AG09309 (cell line): Measurements from ENCODE around the gene MYOZ2.

Experiments used
- DNase-seq: peaks from one replicate; pipeline ENCODE4 v3.0.0-alpha.2; 2010; ENCODE audit warnings: low read depth
- H3K4me3 ChIP-seq: 2 replicates; pipeline ENCODE4 v1.5.1; 2011; ENCODE audit warnings: mild to moderate bottlenecking, low read depth, low read length, moderate library complexity; ENCODE audit not compliant: control insufficient read depth
- TF ChIP-seq, protein P1 (sequence below): IDR thresholded peaks from 2 replicates; pipeline ENCODE4 v1.5.1; 2011; ENCODE audit warnings: mild to moderate bottlenecking, low read depth, low read length, inconsistent platforms; ENCODE audit not compliant: insufficient read depth, control insufficient read depth; ENCODE audit errors: missing control alignments

Gene MYOZ2

DNA sequence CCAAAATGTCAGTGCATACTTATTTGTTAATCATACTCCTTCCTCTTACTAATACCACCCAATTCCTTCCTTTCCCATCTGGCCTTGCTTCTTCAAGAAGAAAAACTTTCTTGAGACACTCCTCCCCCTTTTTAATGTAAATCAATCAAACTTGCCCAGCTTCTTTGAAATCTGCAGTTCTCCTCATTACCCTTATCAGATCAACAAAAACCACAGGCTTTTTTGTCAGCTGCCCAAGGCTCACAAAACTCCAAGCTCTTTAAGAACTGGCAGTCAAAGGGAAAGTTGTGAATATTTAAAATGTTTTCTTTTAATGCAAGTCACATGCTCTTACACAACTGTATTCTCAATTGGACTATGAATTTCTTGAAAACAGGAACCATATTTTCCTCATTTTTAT is 11.3 kb upstream of the MYOZ2 start:
- H3K4me3 ChIP-seq: no peak overlapping the region
- TF ChIP-seq, protein P1, sequence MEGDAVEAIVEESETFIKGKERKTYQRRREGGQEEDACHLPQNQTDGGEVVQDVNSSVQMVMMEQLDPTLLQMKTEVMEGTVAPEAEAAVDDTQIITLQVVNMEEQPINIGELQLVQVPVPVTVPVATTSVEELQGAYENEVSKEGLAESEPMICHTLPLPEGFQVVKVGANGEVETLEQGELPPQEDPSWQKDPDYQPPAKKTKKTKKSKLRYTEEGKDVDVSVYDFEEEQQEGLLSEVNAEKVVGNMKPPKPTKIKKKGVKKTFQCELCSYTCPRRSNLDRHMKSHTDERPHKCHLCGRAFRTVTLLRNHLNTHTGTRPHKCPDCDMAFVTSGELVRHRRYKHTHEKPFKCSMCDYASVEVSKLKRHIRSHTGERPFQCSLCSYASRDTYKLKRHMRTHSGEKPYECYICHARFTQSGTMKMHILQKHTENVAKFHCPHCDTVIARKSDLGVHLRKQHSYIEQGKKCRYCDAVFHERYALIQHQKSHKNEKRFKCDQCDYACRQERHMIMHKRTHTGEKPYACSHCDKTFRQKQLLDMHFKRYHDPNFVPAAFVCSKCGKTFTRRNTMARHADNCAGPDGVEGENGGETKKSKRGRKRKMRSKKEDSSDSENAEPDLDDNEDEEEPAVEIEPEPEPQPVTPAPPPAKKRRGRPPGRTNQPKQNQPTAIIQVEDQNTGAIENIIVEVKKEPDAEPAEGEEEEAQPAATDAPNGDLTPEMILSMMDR: no peak
- peak; percentile 67 for DNase-seq

DNA sequence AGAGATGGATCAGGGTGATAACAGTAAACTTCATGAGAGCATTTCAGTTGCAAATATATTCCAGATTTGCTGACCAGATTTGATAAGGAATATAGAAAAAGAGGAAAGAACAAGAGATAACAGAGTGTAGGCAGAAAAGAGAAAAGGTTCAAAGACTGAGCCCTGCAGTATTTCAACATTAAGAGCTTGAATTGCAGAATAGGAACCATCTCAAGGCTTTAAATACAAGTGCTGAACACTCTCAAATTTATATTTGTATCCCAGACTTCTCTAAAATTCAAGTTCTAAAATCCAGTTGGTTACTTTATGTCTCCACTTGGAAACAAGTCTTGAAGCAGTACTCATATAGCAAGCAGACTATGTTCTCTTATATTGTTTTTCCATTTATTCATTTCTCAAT is 9.7 kb upstream of the MYOZ2 start:
- TF ChIP-seq, protein P1: no peak
- no peak for DNase-seq
- H3K4me3 ChIP-seq: no peak overlapping the region

DNA sequence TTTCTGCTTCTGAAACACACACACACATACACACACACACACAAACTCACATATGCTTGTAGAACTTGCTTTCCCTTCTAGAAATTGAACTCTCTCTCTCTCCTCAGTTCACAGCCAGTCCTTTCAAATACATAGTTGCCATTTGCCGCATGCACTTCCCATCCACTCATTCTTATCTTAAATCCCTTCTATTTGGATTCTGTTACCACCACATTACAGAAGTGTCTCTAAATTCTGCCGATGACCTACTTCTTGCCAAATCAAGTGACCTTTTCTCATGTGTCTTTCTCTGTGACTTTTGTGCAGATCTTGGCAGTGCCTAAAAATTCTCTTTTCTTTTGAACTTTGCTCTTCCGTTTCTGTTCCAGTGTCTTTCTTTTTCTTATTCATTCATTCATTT is 7.5 kb upstream of the MYOZ2 start:
- TF ChIP-seq, protein P1: no peak
- no peak overlapping the region for H3K4me3 ChIP-seq
- DNase-seq: no peak

DNA sequence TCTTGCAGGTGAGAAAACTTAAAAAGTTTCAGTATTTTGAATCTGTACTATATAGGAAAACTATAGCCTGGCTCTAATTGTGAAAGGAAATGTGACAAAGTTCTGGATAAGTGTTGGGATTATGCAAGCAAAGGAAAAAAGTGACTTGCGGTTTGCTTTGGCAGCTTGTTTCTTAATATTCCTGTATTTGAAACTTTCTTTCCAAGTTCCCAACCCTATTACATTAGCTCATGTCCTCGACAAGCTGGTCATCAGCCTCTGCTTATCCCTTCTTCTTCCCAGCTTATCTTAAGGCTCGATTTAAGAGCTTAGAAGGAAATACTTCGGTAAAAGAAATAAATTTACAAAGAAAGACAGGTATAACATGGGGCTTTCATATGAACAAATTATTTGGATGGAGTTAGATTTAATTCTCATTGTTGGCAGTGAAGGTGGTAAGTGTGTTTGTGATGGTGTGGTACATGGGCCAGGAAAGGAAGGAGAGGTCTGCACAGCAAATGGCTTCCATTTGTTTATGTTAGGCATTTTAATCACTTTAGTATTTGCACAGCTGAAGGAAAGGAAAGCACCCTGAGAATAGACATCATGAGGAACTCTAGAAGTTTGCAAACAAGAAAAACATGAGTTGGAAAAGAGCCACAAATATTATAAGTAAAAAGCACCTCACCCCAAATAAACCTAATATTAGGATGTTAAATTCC is 5.1 kb upstream of the MYOZ2 start:
- TF ChIP-seq, protein P1: no peak
- DNase-seq: peak; percentile 57
- no peak overlapping the region for H3K4me3 ChIP-seq

DNA sequence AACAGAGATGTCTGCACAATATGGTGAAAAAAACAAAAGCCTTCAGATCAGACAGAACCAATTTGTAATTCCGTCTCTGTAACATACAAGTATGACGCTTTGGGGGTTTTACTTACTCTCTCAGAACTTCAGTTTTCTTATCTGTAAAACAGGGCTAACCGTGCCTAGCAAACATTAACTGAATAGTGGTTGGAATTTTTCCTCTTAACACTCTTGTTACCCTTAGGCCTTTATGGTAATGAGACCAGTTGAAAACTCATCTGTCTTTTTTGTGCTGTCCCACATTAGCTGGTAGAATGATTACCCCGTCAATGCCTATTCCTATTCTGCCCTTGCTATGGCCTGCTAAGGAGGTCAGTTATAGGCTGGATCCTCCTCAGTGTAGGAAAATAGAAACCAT is 4.5 kb upstream of the MYOZ2 start:
- TF ChIP-seq, protein P1: no peak
- DNase-seq: no peak
- H3K4me3 ChIP-seq: no peak overlapping the region

DNA sequence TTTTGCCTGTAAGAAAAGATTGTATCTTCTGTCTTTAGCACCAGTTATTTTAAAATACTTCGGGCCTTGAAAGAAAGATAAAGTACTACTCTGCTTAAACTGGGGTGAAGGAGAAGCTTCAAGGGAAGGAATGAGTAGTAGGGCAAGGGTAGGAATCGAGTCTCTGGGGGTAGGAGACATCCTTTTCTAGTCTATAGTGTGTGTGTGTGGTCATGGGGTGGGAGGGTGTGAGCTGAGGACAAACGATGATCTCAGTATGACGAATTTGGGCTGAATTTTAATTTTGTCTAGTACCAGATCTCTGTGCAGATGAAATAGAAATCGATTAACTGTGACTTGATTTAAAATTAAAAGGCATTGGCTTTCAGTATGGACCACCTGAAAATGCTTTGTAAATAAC is 3.3 kb upstream of the MYOZ2 start:
- DNase-seq: no peak
- no peak overlapping the region for H3K4me3 ChIP-seq
- TF ChIP-seq, protein P1: no peak

DNA sequence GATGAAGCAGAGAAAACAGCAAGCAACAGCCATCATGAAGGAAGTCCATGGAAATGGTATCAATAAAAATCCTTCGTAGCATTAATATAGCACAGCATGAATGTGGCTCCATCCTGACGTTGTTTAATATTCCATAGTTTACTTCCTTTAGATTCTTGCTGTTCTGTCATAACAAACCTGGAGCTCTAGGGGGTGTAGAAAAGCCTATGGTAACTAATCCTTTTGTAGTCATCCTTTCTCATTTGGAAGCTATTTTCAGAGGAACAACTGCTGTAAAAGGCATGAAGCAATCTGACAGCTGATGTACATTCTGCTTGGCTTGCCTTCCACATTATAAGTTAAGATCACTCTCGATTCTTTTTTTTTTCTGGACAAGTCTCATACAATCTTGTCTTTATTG is 914 bp downstream of the MYOZ2 start:
- DNase-seq: no peak
- TF ChIP-seq, protein P1: no peak
- H3K4me3 ChIP-seq: no peak overlapping the region
